SK-N-SH treated with all-trans-retinoic acid at 6 μM for 48 hours (cell line): ENCODE measurements around the gene FCRL3.

Source experiments
- ATAC-seq: fragments of 200-7000 bp; cut with Tn5 transposase; 3 replicates; pipeline ENCODE4 v1.9.1; 2020; ENCODE audit warnings: mild to moderate bottlenecking, moderate library complexity
- BACH2 ChIP-seq: fragments of 250-450 bp; sonication (Bioruptor Pico); IDR thresholded peaks from 2 replicates; pipeline ENCODE4 v1.9.0; 2021; ENCODE audit warnings: mild to moderate bottlenecking, borderline replicate concordance
- CREB5 ChIP-seq: fragments of 250-450 bp; sonication (Bioruptor Pico); IDR thresholded peaks from 2 replicates; pipeline ENCODE4 v1.5.1; 2020; ENCODE audit warnings: low read depth, mild to moderate bottlenecking, moderate library complexity
- CSDC2 ChIP-seq: fragments of 250-450 bp; sonication (Bioruptor Pico); IDR thresholded peaks from 2 replicates; pipeline ENCODE4 v1.5.0; 2020; ENCODE audit warnings: mild to moderate bottlenecking, moderate library complexity
- CSRNP3 ChIP-seq: fragments of 250-450 bp; sonication (Bioruptor Pico); IDR thresholded peaks from 2 replicates; pipeline ENCODE4 v1.5.1; 2021; ENCODE audit warnings: mild to moderate bottlenecking, moderate library complexity
- ESRRG ChIP-seq: fragments of 250-450 bp; sonication (Bioruptor Pico); IDR thresholded peaks from 2 replicates; pipeline ENCODE4 v1.6.1; 2021; ENCODE audit warnings: mild to moderate bottlenecking
- GLIS3 ChIP-seq: fragments of 250-450 bp; sonication (Bioruptor Pico); IDR thresholded peaks from 2 replicates; pipeline ENCODE4 v1.5.0; 2020; ENCODE audit warnings: mild to moderate bottlenecking, moderate library complexity
- ISL1 ChIP-seq: fragments of 250-450 bp; sonication (Bioruptor Pico); IDR thresholded peaks from 2 replicates; pipeline ENCODE4 v2.1.2; 2022; ENCODE audit warnings: mild to moderate bottlenecking, moderate library complexity
- OSR1 ChIP-seq: fragments of 250-450 bp; sonication (Bioruptor Pico); IDR thresholded peaks from 2 replicates; pipeline ENCODE4 v1.8.0; 2022; ENCODE audit warnings: moderate library complexity, mild to moderate bottlenecking, inconsistent platforms
- PATZ1 ChIP-seq: fragments of 250-450 bp; sonication (Bioruptor Pico); IDR thresholded peaks from 2 replicates; pipeline ENCODE4 v1.8.0; 2020; ENCODE audit warnings: mild to moderate bottlenecking, moderate library complexity, borderline replicate concordance
- POU6F1 ChIP-seq: fragments of 250-450 bp; sonication (Bioruptor Pico); IDR thresholded peaks from 2 replicates; pipeline ENCODE4 v1.8.0; 2021; ENCODE audit warnings: low read depth, mild to moderate bottlenecking, moderate library complexity, borderline replicate concordance
- PPARA ChIP-seq: fragments of 250-450 bp; sonication (Bioruptor Pico); IDR thresholded peaks from 2 replicates; pipeline ENCODE4 v1.5.0; 2020; ENCODE audit warnings: mild to moderate bottlenecking, borderline replicate concordance
- RARB ChIP-seq: fragments of 250-450 bp; sonication (Bioruptor Pico); IDR thresholded peaks from 2 replicates; pipeline ENCODE4 v1.8.0; 2021; ENCODE audit warnings: mild to moderate bottlenecking, moderate library complexity
- SNAI2 ChIP-seq: fragments of 250-450 bp; sonication (Bioruptor Pico); IDR thresholded peaks from 2 replicates; pipeline ENCODE4 v1.5.0; 2020; ENCODE audit warnings: mild to moderate bottlenecking, moderate library complexity
- TCF4 ChIP-seq: fragments of 250-450 bp; sonication (Bioruptor Pico); IDR thresholded peaks from 2 replicates; pipeline ENCODE4 v1.8.0; 2021; ENCODE audit warnings: mild to moderate bottlenecking, moderate library complexity, borderline replicate concordance
- TOX ChIP-seq: fragments of 250-450 bp; sonication (Bioruptor Pico); IDR thresholded peaks from 2 replicates; pipeline ENCODE4 v1.8.0; 2021; ENCODE audit warnings: mild to moderate bottlenecking, moderate library complexity, borderline replicate concordance
- TSHZ2 ChIP-seq: fragments of 250-450 bp; sonication (Bioruptor Pico); IDR thresholded peaks from 2 replicates; pipeline ENCODE4 v1.5.0; 2020; ENCODE audit warnings: mild to moderate bottlenecking, moderate library complexity
- ZC3H10 ChIP-seq: fragments of 250-450 bp; sonication (Bioruptor Pico); IDR thresholded peaks from 2 replicates; pipeline ENCODE4 v1.5.1; 2021; ENCODE audit warnings: mild to moderate bottlenecking, moderate library complexity
- ZFP3 ChIP-seq: fragments of 250-450 bp; sonication (Bioruptor Pico); IDR thresholded peaks from 2 replicates; pipeline ENCODE4 v1.5.0; 2020; ENCODE audit warnings: mild to moderate bottlenecking, moderate library complexity
- ZFP30 ChIP-seq: fragments of 450-650 bp; formaldehyde crosslinking; IDR thresholded peaks from 2 replicates; pipeline ENCODE4 v1.5.0; 2022; ENCODE audit warnings: mild to moderate bottlenecking, moderate library complexity
- ZNF565 ChIP-seq: fragments of 450-650 bp; formaldehyde crosslinking; conservative IDR thresholded peaks from 2 replicates; pipeline ENCODE4 v1.5.0; 2020; ENCODE audit warnings: low read depth, mild to moderate bottlenecking, moderate library complexity
- ZNF70 ChIP-seq: fragments of 450-650 bp; formaldehyde crosslinking; IDR thresholded peaks from 2 replicates; pipeline ENCODE4 v1.5.0; 2020; ENCODE audit warnings: mild to moderate bottlenecking, moderate library complexity
- ZNF8 ChIP-seq: fragments of 450-650 bp; formaldehyde crosslinking; IDR thresholded peaks from 2 replicates; pipeline ENCODE4 v1.5.0; 2020; ENCODE audit warnings: mild to moderate bottlenecking, moderate library complexity

The FCRL3 gene

GRCh38 chr1:157723157-157723556 lies 22.6 kb upstream of the FCRL3 start:
- no peak for TF ChIP-seq POU6F1
- no peak for TF ChIP-seq OSR1 (CRISPR knock-in tag)
- TF ChIP-seq RARB (CRISPR knock-in tag) = no peak
- TF ChIP-seq CSDC2 (CRISPR knock-in tag) = no peak
- TF ChIP-seq ZNF70 (CRISPR knock-in tag) = no peak
- no peak for TF ChIP-seq CSRNP3 (CRISPR knock-in tag)
- TF ChIP-seq PPARA (CRISPR knock-in tag) = no peak
- TF ChIP-seq ZNF565 = no peak
- TF ChIP-seq CREB5 (CRISPR knock-in tag) = no peak
- no peak for TF ChIP-seq TOX
- no peak for TF ChIP-seq ZC3H10 (CRISPR knock-in tag)
- TF ChIP-seq ISL1 (CRISPR knock-in tag) = no peak
- no peak for TF ChIP-seq ESRRG (CRISPR knock-in tag)
- TF ChIP-seq SNAI2 (CRISPR knock-in tag) = no peak
- TF ChIP-seq ZFP30 (CRISPR knock-in tag) = no peak
- TF ChIP-seq TCF4 (CRISPR knock-in tag) = no peak
- TF ChIP-seq TSHZ2 (CRISPR knock-in tag) = no peak
- no peak for TF ChIP-seq ZNF8 (CRISPR knock-in tag)
- TF ChIP-seq PATZ1 (CRISPR knock-in tag) = no peak
- no peak for TF ChIP-seq ZFP3
- ATAC-seq = no peak

GRCh38 chr1:157721985-157722384 lies 21.4 kb upstream of the FCRL3 start:
- TF ChIP-seq ZFP3 = no peak
- TF ChIP-seq, all 23 proteins: peak for 0
- no peak for ATAC-seq

GRCh38 chr1:157715736-157716135 lies 15.2 kb upstream of the FCRL3 start:
- no peak for ATAC-seq
- TF ChIP-seq ZNF70 (CRISPR knock-in tag) = no peak
- TF ChIP-seq ZFP30 (CRISPR knock-in tag) = no peak
- TF ChIP-seq GLIS3 (CRISPR knock-in tag) = no peak
- no peak for TF ChIP-seq PATZ1 (CRISPR knock-in tag)
- no peak for TF ChIP-seq BACH2 (CRISPR knock-in tag)
- no peak for TF ChIP-seq CSRNP3 (CRISPR knock-in tag)
